ENCODE results near the gene BPIFB2.

BPIFB2 gene

DNA sequence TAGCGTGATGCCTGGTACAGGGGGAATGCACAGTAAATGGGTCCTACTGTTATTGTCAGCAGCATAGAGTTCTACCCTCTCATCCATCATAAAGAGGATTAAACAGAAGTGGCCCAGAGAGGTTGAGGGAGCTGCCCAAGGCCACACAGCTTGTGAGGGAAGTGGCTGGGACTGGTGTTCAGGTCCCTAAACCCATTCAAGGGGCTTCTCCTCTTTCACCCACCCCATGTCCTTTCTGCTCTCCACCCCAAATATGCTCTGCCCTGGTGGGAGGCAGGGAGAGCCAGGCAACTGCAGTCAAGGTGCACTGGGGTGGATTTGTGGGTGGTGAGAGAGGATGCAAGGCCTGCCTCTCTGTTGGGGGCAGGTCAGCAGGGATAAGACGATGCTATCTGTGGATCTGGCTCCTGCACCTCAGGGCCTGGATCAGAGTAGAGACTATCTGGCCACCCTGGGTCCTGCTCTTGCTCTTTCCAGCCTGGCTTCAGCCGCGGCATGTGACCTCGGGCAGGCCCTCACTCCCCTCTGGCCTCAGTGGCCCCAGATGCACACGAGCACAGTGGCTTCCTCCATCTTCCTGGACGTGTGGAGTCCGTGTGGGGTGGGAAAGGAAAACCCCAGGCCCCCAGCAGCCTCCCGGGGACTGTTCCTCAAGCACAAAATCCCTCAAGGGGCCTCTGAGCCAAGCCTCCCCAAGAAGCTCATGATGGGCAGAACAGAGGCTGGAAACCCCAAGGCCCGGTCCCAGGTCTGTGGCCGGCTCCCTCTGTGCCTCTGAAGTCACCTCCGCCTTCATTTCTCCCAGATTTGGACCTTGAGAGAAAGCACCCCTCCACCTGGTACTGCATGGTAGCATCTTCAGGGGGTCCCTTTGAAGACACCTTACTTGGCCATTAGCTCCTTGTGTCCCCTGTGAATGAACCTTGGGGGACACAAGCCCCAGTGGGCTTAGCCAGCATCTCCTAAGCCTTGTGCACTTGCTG is 20.6 kb downstream of the BPIFB2 start:
- no peak for TF ChIP-seq CTCF (IDR thresholded peaks at IDR 0.05; ENCODE audit: insufficient read depth, low read length, missing control alignments)
- no peak overlapping the region for H3K4me3 ChIP-seq (ENCODE audit: low read depth, low read length)
- ChIA-PET POLR2A (no interaction called here), CTCF (interaction anchor here (1.0 kb wide), 1 partner anchor 238 kb away, joined by 3 read pairs; no protein-coding TSS in a partner anchor)
- no peak for DNase-seq (ENCODE audit: low read depth, low spot score)

- no peak for DNase-seq (ENCODE audit: low read depth, low spot score)
- no peak overlapping the region for H3K4me3 ChIP-seq (ENCODE audit: low read depth, low read length)
- ChIA-PET CTCF (interaction anchor here (1.0 kb wide), 1 partner anchor 239 kb away, joined by 3 read pairs; no protein-coding TSS in a partner anchor), POLR2A (no interaction called here)
- TF ChIP-seq CTCF (IDR thresholded peaks at IDR 0.05; ENCODE audit: insufficient read depth, low read length, missing control alignments): no peak
These were observed 21.4 kb downstream of the BPIFB2 start for GRCh38 chr20:33028875-33029274.

DNA sequence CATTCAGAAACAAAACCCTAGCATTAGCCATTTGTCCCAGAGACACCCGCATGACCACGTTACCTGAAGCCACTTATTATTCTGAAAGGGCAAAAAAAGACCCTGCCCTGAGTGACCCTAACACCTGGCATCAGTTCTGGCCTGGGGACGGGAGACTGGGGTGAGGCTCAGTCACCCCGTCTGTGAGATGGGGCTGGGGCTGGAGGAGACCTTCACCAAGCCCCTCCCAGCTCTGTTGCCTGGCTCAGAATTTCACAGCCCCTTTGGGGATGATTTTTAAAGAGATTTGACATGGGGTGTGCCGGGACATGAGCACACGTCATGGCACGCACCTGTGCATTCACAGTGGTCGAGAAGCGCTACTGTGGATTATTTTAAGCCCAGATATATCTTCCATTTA is 22.6 kb downstream of the BPIFB2 start:
- H3K4me3 ChIP-seq (ENCODE audit: low read depth, low read length): no peak overlapping the region
- TF ChIP-seq CTCF (IDR thresholded peaks at IDR 0.05; ENCODE audit: insufficient read depth, low read length, missing control alignments): no peak
- no peak for DNase-seq (ENCODE audit: low read depth, low spot score)
- ChIA-PET CTCF (no interaction called here), POLR2A (no interaction called here)

DNA sequence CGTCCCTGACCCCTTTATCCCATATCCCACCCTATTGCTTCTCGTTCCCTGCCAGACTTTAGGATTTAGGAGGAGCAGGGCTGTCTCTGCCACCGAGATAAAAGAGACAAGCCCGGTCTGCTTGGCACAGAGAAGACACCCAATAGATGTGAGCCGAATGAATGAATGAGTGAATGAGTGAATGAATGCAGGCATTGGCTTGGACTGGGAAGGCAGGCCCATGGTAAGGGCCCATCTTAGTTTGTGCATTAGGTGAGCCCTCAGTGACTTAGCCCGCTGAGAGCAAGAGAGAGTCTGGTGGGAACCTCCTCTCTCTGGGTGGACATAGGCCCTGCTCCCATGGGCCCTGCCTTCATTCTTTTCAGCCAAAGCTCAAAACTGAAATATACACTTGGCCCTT is 23.1 kb downstream of the BPIFB2 start:
- CTCF ChIA-PET: no interaction called here

GRCh38 chr20:33031531-33031930 is 24.0 kb downstream of the BPIFB2 start, which contains the start of gene BPIFB6:
Gene BPIFB6 (plus strand): TSS chr20:33031648. CDS start chr20:33031648, 0 bp downstream.
- H3K4me3 ChIP-seq (ENCODE audit: low read depth, low read length): no peak within 1 kb of the TSS
- POLR2A ChIA-PET: no interaction called here
- CTCF ChIA-PET: no interaction called here
- TF ChIP-seq CTCF (IDR thresholded peaks at IDR 0.05; ENCODE audit: insufficient read depth, low read length, missing control alignments): no peak
- DNase-seq (ENCODE audit: low read depth, low spot score): no peak

More for the DNA sequence above, 23.1 kb downstream of the BPIFB2 start:
- no peak for DNase-seq (ENCODE audit: low read depth, low spot score)
- TF ChIP-seq CTCF (IDR thresholded peaks at IDR 0.05; ENCODE audit: insufficient read depth, low read length, missing control alignments): no peak
- POLR2A ChIA-PET: no interaction called here
- no peak overlapping the region for H3K4me3 ChIP-seq (ENCODE audit: low read depth, low read length)

DNA sequence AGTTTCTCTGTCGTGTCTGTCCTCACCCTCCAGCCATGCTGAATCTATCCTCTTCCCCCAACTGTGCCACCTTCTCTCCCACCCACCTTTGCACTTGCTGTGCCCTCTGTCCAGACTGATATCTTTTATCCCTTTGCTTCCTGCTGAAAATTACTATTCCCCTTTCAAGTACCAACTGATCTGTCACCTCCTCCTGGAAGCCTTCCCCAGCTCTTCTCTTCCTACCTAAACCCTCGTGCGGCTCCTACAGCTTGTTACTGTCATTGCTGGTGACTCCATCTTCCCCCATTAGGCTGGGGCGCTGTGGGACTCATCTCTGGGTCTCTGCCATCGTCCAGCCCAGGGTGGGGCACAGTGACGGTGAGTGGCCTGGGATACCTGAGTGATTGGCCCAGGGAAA is 25.1 kb downstream of the BPIFB2 start:
- ChIA-PET POLR2A (no interaction called here), CTCF (no interaction called here)
- DNase-seq (ENCODE audit: low read depth, low spot score): no peak
- H3K4me3 ChIP-seq (ENCODE audit: low read depth, low read length): no peak overlapping the region
- no peak for TF ChIP-seq CTCF (IDR thresholded peaks at IDR 0.05; ENCODE audit: insufficient read depth, low read length, missing control alignments)

Data from AG04449 (cell line).